GM10266 (cell line): ENCODE measurements around the gene SLC6A17.

ENCODE experiments used
- DNase-seq: peaks from one replicate; pipeline ENCODE4 v3.0.0; 2012; ENCODE audit errors: extremely low spot score
- CTCF ChIP-seq: IDR thresholded peaks from 2 replicates; pipeline ENCODE4 v1.5.1; 2012; ENCODE audit warnings: mild to moderate bottlenecking, low read depth; ENCODE audit not compliant: control insufficient read depth, insufficient read depth; ENCODE audit errors: missing control alignments

Gene SLC6A17

DNA sequence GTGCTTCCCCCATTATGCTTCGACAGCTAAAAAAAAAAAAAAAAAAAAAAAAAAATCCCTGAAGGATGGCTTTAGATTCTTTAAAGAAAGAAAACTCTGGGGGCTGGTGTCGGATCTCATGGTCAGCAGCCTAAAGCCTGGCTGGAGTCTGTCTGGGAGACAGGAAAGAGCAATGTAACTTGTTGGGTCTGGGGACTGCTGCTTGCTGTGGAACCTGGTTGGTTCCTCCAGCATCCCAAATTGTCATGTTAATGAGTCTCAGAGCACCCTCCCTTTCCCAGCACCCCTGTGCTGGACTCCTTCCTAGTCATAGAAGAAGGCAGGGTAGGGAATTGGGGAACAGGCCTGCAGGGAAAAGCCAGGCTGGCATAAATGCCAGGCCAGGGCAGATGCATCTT lies 62.8 kb downstream of the SLC6A17 start:
- no peak for DNase-seq
- TF ChIP-seq CTCF = no peak

DNA sequence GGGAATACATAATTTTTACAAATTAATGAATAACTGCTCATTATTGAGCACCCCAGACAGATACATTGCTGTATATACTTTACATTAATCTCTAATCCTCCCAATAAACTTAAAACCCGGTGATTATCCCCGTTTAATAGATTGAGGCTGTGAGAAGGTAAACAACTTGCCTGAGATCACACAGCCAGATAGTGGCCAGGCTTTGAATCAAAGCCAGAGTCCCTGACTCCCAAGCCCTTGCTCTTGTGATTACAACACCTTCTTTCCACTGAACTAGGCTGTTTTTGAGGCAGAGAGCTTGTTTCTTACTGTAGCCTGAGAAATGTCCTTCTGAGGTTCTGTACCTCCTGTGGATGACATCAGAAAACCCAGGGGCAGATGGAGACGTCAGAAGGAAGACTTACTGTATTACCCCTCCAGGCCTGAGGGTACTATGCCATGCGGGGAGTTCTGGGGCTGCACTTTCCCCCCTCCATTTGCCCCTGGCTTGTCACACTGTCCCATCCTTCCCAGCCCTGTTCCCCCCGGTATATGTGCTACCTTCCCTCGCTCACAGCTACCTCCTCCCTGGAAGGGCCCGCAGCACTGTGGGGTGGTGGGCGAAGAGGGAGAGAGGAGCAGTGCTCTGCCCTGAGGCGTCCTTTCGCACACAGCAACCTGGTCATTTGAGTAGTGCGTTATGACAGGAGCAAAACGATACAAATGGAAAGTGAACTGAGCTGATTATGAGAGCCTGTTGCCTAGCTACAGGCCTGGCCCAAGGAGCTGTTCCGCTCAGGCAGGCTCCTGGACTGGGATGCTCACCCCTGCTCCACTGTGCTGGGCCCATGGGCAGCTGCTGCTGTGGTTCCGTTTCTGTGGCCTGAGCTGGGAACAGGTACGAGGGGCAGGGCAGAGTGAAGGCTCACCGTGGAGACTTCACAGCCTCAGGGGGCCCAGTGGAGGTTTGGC lies 64.4 kb downstream of the SLC6A17 start:
- DNase-seq = no peak
- no peak for TF ChIP-seq CTCF

DNA sequence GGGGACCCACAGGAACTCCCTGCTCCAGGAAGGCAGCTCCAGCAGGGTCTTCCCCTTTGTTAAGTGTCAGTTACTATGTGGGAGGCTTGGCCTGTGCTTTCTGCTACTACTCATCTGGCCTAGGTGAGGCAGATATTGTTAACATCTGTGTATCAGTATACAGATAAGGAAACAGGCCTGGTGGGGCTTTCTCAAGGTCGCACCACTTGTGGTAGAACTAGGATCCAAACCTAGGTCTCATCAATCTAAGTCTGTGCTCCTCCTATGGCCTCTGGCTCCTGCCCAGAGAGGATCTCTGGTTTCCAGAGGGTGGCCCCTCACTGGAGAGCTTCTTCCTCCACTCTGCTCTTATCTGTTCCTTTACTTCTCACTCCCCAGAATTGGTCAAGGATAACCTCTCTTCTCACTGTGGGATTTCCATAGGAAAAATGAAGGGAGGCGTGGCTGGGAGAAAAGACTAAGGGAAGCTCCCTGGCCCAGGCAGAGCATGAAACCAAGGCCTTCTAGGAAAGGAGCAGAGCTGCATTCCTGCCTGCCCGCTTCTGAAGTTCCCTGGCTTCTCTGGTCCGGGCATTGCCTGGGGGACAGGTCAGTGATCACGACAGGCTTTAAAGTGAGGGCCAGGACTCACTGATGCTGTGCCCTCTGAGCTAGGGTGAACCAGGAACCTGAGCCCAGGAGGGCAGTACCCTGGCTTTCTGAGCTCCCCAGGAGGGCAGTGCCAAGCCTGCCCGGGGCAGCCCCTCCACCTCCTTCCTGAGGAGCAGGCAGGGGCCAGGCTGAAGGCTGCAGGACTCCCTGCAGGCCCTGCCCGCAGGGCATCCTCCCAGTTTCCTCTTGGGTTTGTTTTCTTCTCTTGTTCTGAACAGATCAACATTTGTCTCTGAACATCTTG lies 65.6 kb downstream of the SLC6A17 start:
- no peak for TF ChIP-seq CTCF
- no peak for DNase-seq

DNA sequence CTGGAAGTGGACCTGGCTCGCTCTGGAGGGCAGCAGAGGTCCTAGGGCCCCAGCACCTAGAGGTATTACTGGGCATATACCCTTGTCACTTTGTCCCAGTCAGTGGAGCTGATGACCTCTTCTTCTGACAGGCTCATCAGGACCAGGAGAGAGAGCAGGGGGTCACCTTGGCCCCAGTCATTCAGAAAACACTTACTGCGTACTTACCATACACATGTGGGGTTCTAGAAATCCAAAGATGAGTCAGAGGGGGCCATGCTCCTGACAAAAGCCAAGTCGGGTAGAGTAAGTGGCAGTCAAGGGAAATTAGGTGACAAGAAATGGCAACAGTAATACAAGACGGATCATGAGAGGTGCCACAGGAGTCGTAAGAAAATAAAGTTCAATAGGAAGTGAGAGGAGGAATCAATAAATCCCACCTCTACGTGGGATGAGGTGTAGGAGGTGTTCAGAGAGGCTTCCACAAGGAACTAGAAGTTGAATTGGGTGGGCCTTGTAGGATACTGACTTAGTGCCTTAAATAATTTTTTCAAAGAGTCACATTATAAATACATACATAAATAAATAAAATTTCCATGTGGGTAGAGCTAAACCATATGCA lies 66.7 kb downstream of the SLC6A17 start:
- no peak for TF ChIP-seq CTCF
- no peak for DNase-seq

DNA sequence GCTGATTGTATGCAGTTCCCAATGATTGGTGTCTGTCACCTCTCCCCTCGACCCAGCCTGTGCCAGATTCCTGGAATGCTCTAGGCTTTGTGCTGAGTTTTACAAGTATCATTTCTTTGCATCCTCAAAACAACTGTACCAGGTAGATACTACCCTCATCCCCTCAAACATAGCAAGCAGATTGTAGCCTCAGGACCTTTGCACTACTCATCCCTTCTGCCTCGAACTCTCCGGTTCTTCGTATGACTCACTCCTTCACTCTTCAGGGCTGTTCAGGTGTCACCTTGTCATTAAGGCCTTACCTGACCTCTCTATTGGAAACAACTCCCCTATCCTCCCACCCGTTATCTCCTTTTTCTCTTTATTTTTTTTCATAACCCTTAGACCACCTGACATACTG lies 67.8 kb downstream of the SLC6A17 start:
- TF ChIP-seq CTCF = no peak
- DNase-seq = no peak

DNA sequence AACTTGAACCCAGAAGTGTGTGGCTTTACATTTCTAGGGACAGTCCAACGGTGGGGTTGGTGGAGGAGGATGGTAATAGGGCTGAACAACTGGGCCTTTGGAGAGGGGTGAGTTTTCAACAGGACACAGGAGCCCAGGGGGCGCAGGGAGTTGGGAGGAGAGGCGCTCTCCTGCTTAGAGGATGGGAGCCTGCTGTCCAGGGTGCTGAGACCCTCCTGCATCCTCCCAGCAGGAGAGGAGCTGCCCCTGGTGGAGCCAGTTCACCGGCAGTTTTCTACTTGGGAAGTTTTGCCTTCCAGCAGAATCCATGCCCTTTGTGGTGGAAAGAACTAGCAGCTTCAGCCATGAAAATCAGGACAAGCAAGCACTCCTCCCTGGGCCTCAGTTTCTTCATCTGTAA lies 68.4 kb downstream of the SLC6A17 start:
- TF ChIP-seq CTCF = no peak
- no peak for DNase-seq
